Measurements from ENCODE around the gene PARD3. TPM values are rescaled to one million over a fixed set of nuclear protein-coding genes. Genes with fewer than 3 reads are reported as not detected.

PARD3 gene
- total RNA-seq, 4 donors from 2014 or later, result 27.3 to 65.3 (median 55.6) TPM

DNA sequence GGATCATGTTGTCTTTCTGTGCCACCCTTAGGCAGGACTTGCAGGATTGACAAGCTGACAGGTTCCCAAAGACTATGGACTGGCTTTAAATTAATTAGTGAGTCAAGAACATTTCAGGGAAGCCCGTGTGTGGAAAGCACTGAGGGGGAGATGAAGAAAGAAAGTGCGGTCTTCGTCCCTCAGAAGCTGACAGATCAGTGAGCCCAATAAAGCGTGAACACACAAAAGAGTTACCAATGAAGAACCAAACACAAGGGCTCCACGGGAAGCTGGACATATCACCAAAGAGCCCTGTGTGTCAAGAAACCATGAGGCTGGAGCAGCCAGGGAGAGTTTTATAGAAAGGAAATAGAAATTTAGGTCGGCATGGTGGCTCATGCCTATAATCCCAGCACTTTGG lies 725.8 kb downstream of the PARD3 start:
- Histone ChIP-seq H3K4me3 (no peak overlapping the region), H3K9me3 (no peaks in the 10 kb centered on the region), H3K4me1 (no peaks in the 10 kb centered on the region), H3K27ac (no peak overlapping the region), H3K36me3 (no peaks in the 10 kb centered on the region), H3K27me3 (no peaks in the 10 kb centered on the region)
- 80 to 89% methylated on average over 1 to 6 of the region's 6 CpGs for WGBS, 2 donors (ENCODE audit: low coverage in 1 of 2)
- in situ Hi-C loops (cut with MboI; ENCODE audit: low pct_ligation_motif_present in 1 of 4, low pct_unique_long_range_greater_than_20kb in 1 of 4, low sequenced_read_pairs in 3 of 4) (no loop called here), intact Hi-C loops (cut with DNase I; ENCODE audit: low total_unique reads) (no loop called here)
- DNase-seq, result no peak
- TF ChIP-seq POLR2AphosphoS5 (IDR thresholded peaks at IDR 0.05) (no peak), POLR2A (IDR thresholded peaks at IDR 0.05) (no peak), EP300 (IDR thresholded peaks at IDR 0.05; ENCODE audit: low read depth) (no peak)
- TF ChIP-seq, protein P1, sequence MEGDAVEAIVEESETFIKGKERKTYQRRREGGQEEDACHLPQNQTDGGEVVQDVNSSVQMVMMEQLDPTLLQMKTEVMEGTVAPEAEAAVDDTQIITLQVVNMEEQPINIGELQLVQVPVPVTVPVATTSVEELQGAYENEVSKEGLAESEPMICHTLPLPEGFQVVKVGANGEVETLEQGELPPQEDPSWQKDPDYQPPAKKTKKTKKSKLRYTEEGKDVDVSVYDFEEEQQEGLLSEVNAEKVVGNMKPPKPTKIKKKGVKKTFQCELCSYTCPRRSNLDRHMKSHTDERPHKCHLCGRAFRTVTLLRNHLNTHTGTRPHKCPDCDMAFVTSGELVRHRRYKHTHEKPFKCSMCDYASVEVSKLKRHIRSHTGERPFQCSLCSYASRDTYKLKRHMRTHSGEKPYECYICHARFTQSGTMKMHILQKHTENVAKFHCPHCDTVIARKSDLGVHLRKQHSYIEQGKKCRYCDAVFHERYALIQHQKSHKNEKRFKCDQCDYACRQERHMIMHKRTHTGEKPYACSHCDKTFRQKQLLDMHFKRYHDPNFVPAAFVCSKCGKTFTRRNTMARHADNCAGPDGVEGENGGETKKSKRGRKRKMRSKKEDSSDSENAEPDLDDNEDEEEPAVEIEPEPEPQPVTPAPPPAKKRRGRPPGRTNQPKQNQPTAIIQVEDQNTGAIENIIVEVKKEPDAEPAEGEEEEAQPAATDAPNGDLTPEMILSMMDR (IDR thresholded peaks at IDR 0.05), result no peak

DNA sequence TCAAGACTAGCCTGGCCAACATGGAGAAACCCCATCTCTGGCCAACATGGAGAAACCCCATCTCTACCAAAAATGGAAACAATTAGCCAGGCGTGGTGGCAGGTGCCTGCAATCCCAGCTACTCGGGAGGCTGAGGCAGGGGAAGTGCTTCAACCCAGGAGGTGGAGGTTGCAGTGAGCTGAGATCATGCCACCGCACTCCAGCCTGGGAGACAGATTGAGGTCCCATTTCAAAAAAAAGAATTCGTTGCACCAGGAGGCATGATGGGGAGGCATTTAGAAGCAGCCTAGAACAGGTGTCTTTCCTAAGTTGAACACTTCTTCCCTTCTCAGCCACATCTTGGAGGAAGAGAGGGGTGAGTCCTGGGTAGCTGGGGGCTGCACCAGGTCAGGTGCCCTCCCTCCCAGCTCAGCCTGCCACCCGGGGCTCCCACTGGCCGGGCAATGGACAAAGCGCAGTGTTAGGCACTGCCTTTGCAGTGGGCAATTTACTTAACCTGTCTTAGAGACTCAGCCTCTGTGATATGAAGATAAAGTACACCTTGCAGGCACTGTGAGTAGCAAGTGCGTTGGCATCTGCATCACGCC lies 726.8 kb downstream of the PARD3 start:
- H3K4me1 ChIP-seq, result no peaks in the 10 kb centered on the region
- no peak for DNase-seq
- WGBS, 2 donors (ENCODE audit: low coverage in 1 of 2), result 90% methylated on average over 9 of the region's 9 CpGs; no CpG with 5 or more reads in 1 of the 2 donors
- no peaks in the 10 kb centered on the region for H3K36me3 ChIP-seq
- TF ChIP-seq, protein P1 (IDR thresholded peaks at IDR 0.05), result no peak
- TF ChIP-seq EP300 (IDR thresholded peaks at IDR 0.05; ENCODE audit: low read depth) (no peak), POLR2AphosphoS5 (IDR thresholded peaks at IDR 0.05) (no peak), POLR2A (IDR thresholded peaks at IDR 0.05) (no peak)
- H3K4me3 ChIP-seq, result no peak overlapping the region
- no peaks in the 10 kb centered on the region for H3K27me3 ChIP-seq
- H3K27ac ChIP-seq, result no peak overlapping the region
- intact Hi-C loops (cut with DNase I; ENCODE audit: low total_unique reads) (no loop called here), in situ Hi-C loops (cut with MboI; ENCODE audit: low pct_ligation_motif_present in 1 of 4, low pct_unique_long_range_greater_than_20kb in 1 of 4, low sequenced_read_pairs in 3 of 4) (no loop called here)
- H3K9me3 ChIP-seq, result peaks cover 0 to 6% of the 10 kb centered on the region in 2 donors

GRCh38 chr10:34087095-34087418 lies 728.0 kb downstream of the PARD3 start:
- H3K4me1 ChIP-seq, result no peaks in the 10 kb centered on the region
- TF ChIP-seq, protein P1 (IDR thresholded peaks at IDR 0.05), result no peak
- no peak for TF ChIP-seq EP300 (IDR thresholded peaks at IDR 0.05; ENCODE audit: low read depth)
- no peak for TF ChIP-seq POLR2A (IDR thresholded peaks at IDR 0.05)
- no peak for TF ChIP-seq POLR2AphosphoS5 (IDR thresholded peaks at IDR 0.05)
- H3K9me3 ChIP-seq, result peaks cover 0 to 6% of the 10 kb centered on the region in 2 donors
- no peaks in the 10 kb centered on the region for H3K27me3 ChIP-seq
- intact Hi-C loops (cut with DNase I; ENCODE audit: low total_unique reads) (no loop called here), in situ Hi-C loops (cut with MboI; ENCODE audit: low pct_ligation_motif_present in 1 of 4, low pct_unique_long_range_greater_than_20kb in 1 of 4, low sequenced_read_pairs in 3 of 4) (no loop called here)
- no peaks in the 10 kb centered on the region for H3K36me3 ChIP-seq
- H3K4me3 ChIP-seq, result no peak overlapping the region
- WGBS, 2 donors (ENCODE audit: low coverage in 1 of 2), result 90% methylated on average over 3 of the region's 3 CpGs; no CpG with 5 or more reads in 1 of the 2 donors
- H3K27ac ChIP-seq, result no peak overlapping the region
- no peak for DNase-seq

DNA sequence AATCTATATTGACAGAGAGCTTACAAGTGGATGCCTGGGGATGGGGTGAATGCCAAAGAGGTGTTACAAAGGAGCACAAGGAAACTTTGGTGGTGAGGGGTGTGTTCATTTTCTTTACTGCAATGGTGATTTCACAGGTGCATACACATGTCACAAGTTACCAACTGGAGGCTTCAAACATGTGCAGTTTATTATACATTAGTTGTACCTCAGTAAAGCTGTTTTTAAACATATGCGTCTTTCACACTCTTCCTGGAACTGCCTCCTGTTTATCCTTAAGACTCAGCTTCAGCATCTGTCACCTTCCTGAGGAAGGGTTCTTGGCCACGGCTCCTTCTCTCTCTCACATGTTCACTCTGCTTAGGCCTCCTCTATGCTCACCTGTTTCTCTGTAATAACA lies 731.5 kb downstream of the PARD3 start:
- no peak for DNase-seq
- Histone ChIP-seq H3K27me3 (no peaks in the 10 kb centered on the region), H3K36me3 (no peaks in the 10 kb centered on the region), H3K4me3 (no peak overlapping the region), H3K27ac (no peak overlapping the region), H3K4me1 (peaks cover 0 to 5% (median 0%) of the 10 kb centered on the region in 4 donors), H3K9me3 (peaks cover 0 to 6% of the 10 kb centered on the region in 2 donors)
- no peak for TF ChIP-seq POLR2A (IDR thresholded peaks at IDR 0.05)
- 90 to 92% methylated on average over 2 of the region's 2 CpGs for WGBS, 2 donors (ENCODE audit: low coverage in 1 of 2)
- in situ Hi-C loops (cut with MboI; ENCODE audit: low pct_ligation_motif_present in 1 of 4, low pct_unique_long_range_greater_than_20kb in 1 of 4, low sequenced_read_pairs in 3 of 4) (no loop called here), intact Hi-C loops (cut with DNase I; ENCODE audit: low total_unique reads) (no loop called here)

GRCh38 chr10:34081948-34082347 lies 733.1 kb downstream of the PARD3 start:
- intact Hi-C loops (cut with DNase I; ENCODE audit: low total_unique reads) (no loop called here), in situ Hi-C loops (cut with MboI; ENCODE audit: low pct_ligation_motif_present in 1 of 4, low pct_unique_long_range_greater_than_20kb in 1 of 4, low sequenced_read_pairs in 3 of 4) (no loop called here)
- peaks cover 0 to 6% (median 0%) of the 10 kb centered on the region in 4 donors for H3K4me1 ChIP-seq
- no peaks in the 10 kb centered on the region for H3K27me3 ChIP-seq
- H3K9me3 ChIP-seq, result peaks cover 0 to 6% of the 10 kb centered on the region in 2 donors
- H3K27ac ChIP-seq, result no peak overlapping the region
- DNase-seq, result no peak
- WGBS, 2 donors (ENCODE audit: low coverage in 1 of 2), result 84 to 96% methylated on average over 4 to 11 of the region's 11 CpGs
- H3K36me3 ChIP-seq, result no peaks in the 10 kb centered on the region
- TF ChIP-seq, protein P1 (IDR thresholded peaks at IDR 0.05), result no peak
- no peak for TF ChIP-seq EP300 (IDR thresholded peaks at IDR 0.05; ENCODE audit: low read depth)
- no peak for TF ChIP-seq POLR2AphosphoS5 (IDR thresholded peaks at IDR 0.05)
- H3K4me3 ChIP-seq, result no peak overlapping the region
